GM10266 (cell line): ENCODE measurements around the gene RIOX2.

Experiments
- DNase-seq: peaks from one replicate; pipeline ENCODE4 v3.0.0; 2012; ENCODE audit errors: extremely low spot score
- TF ChIP-seq, protein P1 (sequence below): IDR thresholded peaks from 2 replicates; pipeline ENCODE4 v1.5.1; 2012; ENCODE audit warnings: mild to moderate bottlenecking, low read depth; ENCODE audit not compliant: control insufficient read depth, insufficient read depth; ENCODE audit errors: missing control alignments

The RIOX2 gene

DNA sequence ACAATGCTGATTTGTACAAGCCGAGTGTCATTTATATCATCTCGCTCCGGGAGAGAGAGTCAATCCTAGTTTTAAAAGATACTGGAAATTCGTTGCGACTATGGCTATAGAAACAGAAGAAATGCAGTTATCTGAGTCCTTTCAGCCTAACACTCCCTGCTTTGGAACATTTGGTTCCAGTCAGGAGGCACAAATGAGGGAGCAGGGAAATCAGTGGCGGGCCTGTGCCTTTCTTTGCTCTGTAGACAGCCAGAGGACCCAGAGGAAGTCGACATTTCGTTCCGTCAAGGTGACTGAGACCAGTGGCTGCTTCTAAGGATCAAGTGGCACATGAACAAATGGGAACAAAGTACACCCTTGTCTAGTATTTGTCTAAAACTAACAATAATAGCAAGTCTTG is 745 bp upstream of the RIOX2 start:
- TF ChIP-seq, protein P1, sequence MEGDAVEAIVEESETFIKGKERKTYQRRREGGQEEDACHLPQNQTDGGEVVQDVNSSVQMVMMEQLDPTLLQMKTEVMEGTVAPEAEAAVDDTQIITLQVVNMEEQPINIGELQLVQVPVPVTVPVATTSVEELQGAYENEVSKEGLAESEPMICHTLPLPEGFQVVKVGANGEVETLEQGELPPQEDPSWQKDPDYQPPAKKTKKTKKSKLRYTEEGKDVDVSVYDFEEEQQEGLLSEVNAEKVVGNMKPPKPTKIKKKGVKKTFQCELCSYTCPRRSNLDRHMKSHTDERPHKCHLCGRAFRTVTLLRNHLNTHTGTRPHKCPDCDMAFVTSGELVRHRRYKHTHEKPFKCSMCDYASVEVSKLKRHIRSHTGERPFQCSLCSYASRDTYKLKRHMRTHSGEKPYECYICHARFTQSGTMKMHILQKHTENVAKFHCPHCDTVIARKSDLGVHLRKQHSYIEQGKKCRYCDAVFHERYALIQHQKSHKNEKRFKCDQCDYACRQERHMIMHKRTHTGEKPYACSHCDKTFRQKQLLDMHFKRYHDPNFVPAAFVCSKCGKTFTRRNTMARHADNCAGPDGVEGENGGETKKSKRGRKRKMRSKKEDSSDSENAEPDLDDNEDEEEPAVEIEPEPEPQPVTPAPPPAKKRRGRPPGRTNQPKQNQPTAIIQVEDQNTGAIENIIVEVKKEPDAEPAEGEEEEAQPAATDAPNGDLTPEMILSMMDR, result no peak
- no peak for DNase-seq

- no peak for DNase-seq
- TF ChIP-seq, protein P1, result no peak
Measured at GRCh38 chr3:97970956-97971620, 1.1 kb downstream of the RIOX2 start.

- DNase-seq, result no peak
- TF ChIP-seq, protein P1, result no peak
Measured at GRCh38 chr3:97970156-97970555, 2.1 kb downstream of the RIOX2 start.

- TF ChIP-seq, protein P1, result no peak
- no peak for DNase-seq
Measured at GRCh38 chr3:97969541-97969940, 2.7 kb downstream of the RIOX2 start.

DNA sequence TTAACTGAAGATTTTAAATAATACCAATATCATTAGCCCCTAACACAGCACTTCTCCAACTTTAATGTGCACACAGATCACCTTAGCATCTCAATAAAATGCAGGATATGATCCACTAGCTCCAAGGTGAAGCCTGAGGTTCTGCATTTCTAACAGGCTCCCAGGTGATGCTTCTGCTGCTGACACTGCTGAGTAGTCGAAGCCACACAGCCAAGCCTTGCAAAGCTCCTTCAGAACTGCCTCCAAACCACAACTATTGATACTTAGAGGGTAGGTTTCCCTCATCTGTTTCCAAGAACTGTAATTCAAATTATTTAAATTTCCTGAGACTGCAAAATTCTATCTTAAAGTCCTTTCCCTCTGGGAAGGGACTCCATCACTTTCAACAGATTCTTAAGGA is 3.9 kb downstream of the RIOX2 start:
- TF ChIP-seq, protein P1, result no peak
- DNase-seq, result no peak

- TF ChIP-seq, protein P1, result no peak
Measured at GRCh38 chr3:97967966-97968365, 4.3 kb downstream of the RIOX2 start.

GRCh38 chr3:97960993-97961766 is 11.1 kb downstream of the RIOX2 start:
- no peak for DNase-seq
- TF ChIP-seq, protein P1, result no peak

More at GRCh38 chr3:97967966-97968365, 4.3 kb downstream of the RIOX2 start:
- no peak for DNase-seq
